ENCODE measurements around the gene KIF18A. TPM values are rescaled to one million over a fixed set of nuclear protein-coding genes. Genes with fewer than 3 reads are reported as not detected.
A peak's percentile ranks its signal among the peaks of the same experiment; 100 is the strongest.

KIF18A gene
- 8.1 and 21.8 TPM in 2 replicates for total RNA-seq (ENCODE audit: low replicate concordance)
- long read RNA-seq, transcript KIF18A-201 (17 exons, 3,568 nt) = major isoform, 9 of 35 reads
- long read RNA-seq, partial matches to known transcripts = 17 of 35 reads
- long read RNA-seq, other reads (novel, unspliced or antisense) = 9 of 35 reads

DNA sequence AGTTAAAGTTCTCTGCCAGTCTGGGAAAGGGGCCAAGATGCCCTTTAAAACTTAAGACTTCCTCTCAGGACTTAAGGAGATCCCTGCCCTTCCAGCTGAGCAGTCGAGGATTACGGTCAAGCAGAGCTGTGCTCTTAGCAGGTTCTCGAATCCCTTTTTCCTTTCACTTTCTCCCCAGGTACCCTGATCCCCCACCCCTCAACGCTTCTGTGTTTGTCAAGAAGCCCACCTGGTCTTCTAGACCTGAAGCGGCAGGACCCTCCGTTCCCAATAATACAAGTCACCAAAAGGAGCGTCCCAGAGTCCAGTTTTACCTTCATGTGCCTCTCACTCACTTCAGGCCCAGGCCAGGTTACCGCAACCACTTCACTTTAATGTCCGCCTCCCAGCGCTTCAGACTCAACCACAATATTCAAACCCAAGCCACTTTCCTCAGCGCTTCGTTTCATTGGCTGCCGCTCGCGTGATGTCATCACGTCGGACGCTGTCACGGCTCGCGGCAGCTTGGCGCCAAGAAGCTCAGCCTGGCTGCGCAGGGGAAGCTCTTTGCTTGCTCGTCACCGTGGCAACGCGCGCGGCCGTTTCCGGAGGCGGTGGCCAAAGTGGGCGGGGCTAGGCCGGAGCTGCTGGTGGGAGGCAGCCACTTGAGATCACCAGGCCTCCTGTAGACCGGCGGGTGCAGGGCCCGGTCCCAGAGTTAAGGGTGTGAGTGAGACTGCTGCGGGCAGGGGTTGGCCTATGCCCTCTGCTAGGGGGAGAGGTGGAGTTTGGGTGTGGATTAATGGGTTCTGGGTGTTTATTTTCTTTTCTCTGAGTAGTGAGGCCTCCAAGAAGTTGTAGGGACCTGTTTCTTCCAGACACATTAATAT lies at the start of gene KIF18A, which contains the start of gene METTL15:
KIF18A (minus strand) TSS at position 407 of the 869 bp plus-strand sequence. CDS start 10,209 bp downstream, outside the sequence.
METTL15 (plus strand) TSS at position 639 of the 869 bp plus-strand sequence. CDS start 4,947 bp downstream, outside the sequence.
- peak within 1 kb of the TSS; percentile 92 for H3K4me3 Mint-ChIP-seq
- peak within 1 kb of the TSS; percentile 97 for H3K27ac Mint-ChIP-seq
- DNase-seq (ENCODE audit: extremely low spot score, unreplicated experiment) = peak; percentile 99
- peaks cover 8% of the 10 kb centered on the region for H3K36me3 Mint-ChIP-seq
- no peaks in the 10 kb centered on the region for H3K9me3 Mint-ChIP-seq
- no peaks in the 10 kb centered on the region for H3K27me3 Mint-ChIP-seq
- H3K4me1 Mint-ChIP-seq (ENCODE audit: unreplicated experiment) = peaks cover 43% of the 10 kb centered on the region
- TF ChIP-seq CTCF (conservative IDR thresholded peaks at IDR 0.05) = no peak

GRCh38 chr11:28153586-28153985 lies 45.6 kb upstream of the KIF18A start:
- Mint-ChIP-seq H3K27ac (no peak overlapping the region), H3K4me3 (no peak overlapping the region), H3K9me3 (no peaks in the 10 kb centered on the region), H3K36me3 (peaks cover 9% of the 10 kb centered on the region), H3K4me1 (ENCODE audit: unreplicated experiment) (no peaks in the 10 kb centered on the region), H3K27me3 (no peaks in the 10 kb centered on the region)
- no peak for TF ChIP-seq CTCF (conservative IDR thresholded peaks at IDR 0.05)
- DNase-seq (ENCODE audit: extremely low spot score, unreplicated experiment) = no peak

- H3K9me3 Mint-ChIP-seq = no peaks in the 10 kb centered on the region
- no peak for TF ChIP-seq CTCF (conservative IDR thresholded peaks at IDR 0.05)
- no peak for DNase-seq (ENCODE audit: extremely low spot score, unreplicated experiment)
- no peaks in the 10 kb centered on the region for H3K4me1 Mint-ChIP-seq (ENCODE audit: unreplicated experiment)
- no peak overlapping the region for H3K4me3 Mint-ChIP-seq
- H3K27me3 Mint-ChIP-seq = no peaks in the 10 kb centered on the region
- peaks cover 4% of the 10 kb centered on the region for H3K36me3 Mint-ChIP-seq
- no peak overlapping the region for H3K27ac Mint-ChIP-seq
These were observed 44.8 kb upstream of the KIF18A start for GRCh38 chr11:28152743-28153142.

GRCh38 chr11:28146123-28146751 lies 38.3 kb upstream of the KIF18A start:
- DNase-seq (ENCODE audit: extremely low spot score, unreplicated experiment) = no peak
- no peak for TF ChIP-seq CTCF (conservative IDR thresholded peaks at IDR 0.05)
- Mint-ChIP-seq H3K27ac (no peak overlapping the region), H3K9me3 (peaks cover under 1% of the 10 kb centered on the region), H3K4me1 (ENCODE audit: unreplicated experiment) (no peaks in the 10 kb centered on the region), H3K27me3 (no peaks in the 10 kb centered on the region), H3K36me3 (peaks cover under 1% of the 10 kb centered on the region), H3K4me3 (no peak overlapping the region)

GRCh38 chr11:28144808-28145207 lies 36.9 kb upstream of the KIF18A start:
- no peak overlapping the region for H3K27ac Mint-ChIP-seq
- no peak for TF ChIP-seq CTCF (conservative IDR thresholded peaks at IDR 0.05)
- H3K9me3 Mint-ChIP-seq = peaks cover 4% of the 10 kb centered on the region
- no peaks in the 10 kb centered on the region for H3K27me3 Mint-ChIP-seq
- peaks cover 8% of the 10 kb centered on the region for H3K36me3 Mint-ChIP-seq
- H3K4me3 Mint-ChIP-seq = no peak overlapping the region
- H3K4me1 Mint-ChIP-seq (ENCODE audit: unreplicated experiment) = no peaks in the 10 kb centered on the region
- DNase-seq (ENCODE audit: extremely low spot score, unreplicated experiment) = no peak
